Keratinocyte (primary cell): Measurements from ENCODE around the gene POLA1. TPM values are rescaled to one million over a fixed set of nuclear protein-coding genes. Genes with fewer than 3 reads are reported as not detected.

Experiments used
- DNase-seq: peaks from one replicate; pipeline ENCODE4 v3.0.0-alpha.2; 2011; ENCODE audit warnings: low read depth, missing footprints, low spot score
- FAIRE-seq: peaks from 2 replicates; lab custom pipeline; 2011; peaks lifted over from hg19 to GRCh38; lab: Jason Lieb, UNC
- H2AFZ ChIP-seq: 2 replicates; pipeline ENCODE4 v1.6.0; 2012; ENCODE audit warnings: low read length, control low read depth, inconsistent platforms; ENCODE audit not compliant: control insufficient read depth
- H3K27ac ChIP-seq: 2 replicates; pipeline ENCODE4 v1.5.1; 2011; ENCODE audit warnings: low read length; ENCODE audit not compliant: control insufficient read depth, insufficient read depth
- H3K27me3 ChIP-seq: 3 replicates; pipeline ENCODE4 v1.6.0; 2011; ENCODE audit warnings: low read length; ENCODE audit not compliant: control insufficient read depth, insufficient read depth; ENCODE audit errors: extremely low read depth
- H3K36me3 ChIP-seq, 2 experiments: 2 replicates in 1 of 2; 3 replicates in 1 of 2; pipeline ENCODE4 v1.5.1; 2011; ENCODE audit warnings: low read length in 2 of 2, mild to moderate bottlenecking in 1 of 2; ENCODE audit not compliant: control insufficient read depth in 2 of 2, insufficient read depth in 2 of 2; ENCODE audit errors: extremely low read depth in 1 of 2
- H3K4me1 ChIP-seq: 3 replicates; pipeline ENCODE4 v1.5.1; 2011; ENCODE audit warnings: low read length; ENCODE audit not compliant: control insufficient read depth, insufficient read depth; ENCODE audit errors: extremely low read depth
- H3K4me2 ChIP-seq: 3 replicates; pipeline ENCODE4 v1.6.0; 2011; ENCODE audit warnings: low read depth, low read length; ENCODE audit not compliant: control insufficient read depth, insufficient read depth; ENCODE audit errors: extremely low read depth
- H3K4me3 ChIP-seq, 3 experiments: fragments of 200-600 bp in 1 of 3; sonication (generic) in 1 of 3; 2 replicates in 2 of 3; 3 replicates in 1 of 3; pipeline ENCODE4 v1.5.1; 2011 to 2016; ENCODE audit warnings: low read length in 3 of 3, mild to moderate bottlenecking in 3 of 3, control low read depth in 2 of 3, inconsistent platforms in 1 of 3, low read depth in 1 of 3, mixed read lengths in 1 of 3, mixed run types in 1 of 3, moderate library complexity in 1 of 3; ENCODE audit not compliant: control insufficient read depth in 2 of 3, insufficient read depth in 2 of 3; ENCODE audit errors: extremely low read depth in 1 of 3
- H3K79me2 ChIP-seq: 2 replicates; pipeline ENCODE4 v1.6.0; 2012; ENCODE audit warnings: low read length; ENCODE audit not compliant: control insufficient read depth, insufficient read depth
- H3K9ac ChIP-seq: 3 replicates; pipeline ENCODE4 v1.6.0; 2011; ENCODE audit warnings: low read length; ENCODE audit not compliant: control insufficient read depth, insufficient read depth; ENCODE audit errors: extremely low read depth
- H3K9me1 ChIP-seq: 3 replicates; pipeline ENCODE4 v1.6.0; 2011; ENCODE audit warnings: low read length; ENCODE audit not compliant: control insufficient read depth, insufficient read depth; ENCODE audit errors: extremely low read depth
- H3K9me3 ChIP-seq: 2 replicates; pipeline ENCODE4 v1.5.1; 2012; ENCODE audit warnings: low read depth, low read length; ENCODE audit not compliant: control insufficient read depth
- H4K20me1 ChIP-seq: 3 replicates; pipeline ENCODE4 v1.6.0; 2011; ENCODE audit warnings: low read length; ENCODE audit not compliant: control insufficient read depth, insufficient read depth; ENCODE audit errors: extremely low read depth
- CTCF ChIP-seq, 3 experiments: IDR thresholded peaks in 1 of 3; conservative IDR thresholded peaks in 1 of 3; optimal IDR thresholded peaks in 1 of 3; 2 replicates in 2 of 3; 3 replicates in 1 of 3; pipeline versions ENCODE3 to v1.5.1; 2011; ENCODE audit warnings: low read length in 3 of 3, mild to moderate bottlenecking in 3 of 3, moderate library complexity in 2 of 3, control low read depth in 1 of 3, inconsistent platforms in 1 of 3; ENCODE audit not compliant: insufficient read depth in 2 of 3; ENCODE audit errors: extremely low read depth in 1 of 3
- EZH2 ChIP-seq: IDR thresholded peaks from one replicate; pipeline ENCODE4 v1.6.1; 2012; ENCODE audit warnings: inconsistent platforms, mild to moderate bottlenecking, low read length, moderate library complexity
- dilution Hi-C: fragments of 300-500 bp; cut with MboI; formaldehyde crosslinking; loops from one replicate; pipeline ENCODE4 v1.7.0; 2020; ENCODE audit warnings: low sequenced_read_pairs; ENCODE audit not compliant: extremely low pct_ligation_motif_present
- polyA plus RNA-seq, 5 experiments: library from polyadenylated mRNA; depleted of rRNA in 3 of 5; stranded (reverse) in 3 of 5; stranded (forward) in 1 of 5; unstranded in 1 of 5; fragments of >200 nt; gene quantifications; 1 replicate in 1 of 5; 2 replicates in 3 of 5; 3 replicates in 1 of 5; pipeline versions ENCODE4 v1.2.1 to v1.2.3, GENCODE V29; 2011 to 2012; ENCODE audit warnings: missing spikeins in 2 of 5, low read depth in 1 of 5, low replicate concordance in 1 of 5
- small RNA-seq, 3 experiments: library from RNA; depleted of rRNA; stranded (forward); fragments of <200 nt; gene quantifications; one replicate each; pipeline ENCODE3, GENCODE V24; 2012; ENCODE audit warnings: low read depth in 3 of 3, low replicate concordance in 1 of 3; ENCODE audit not compliant: insufficient read length in 3 of 3

The POLA1 gene
- polyA plus RNA-seq, 1 donor (not counting 4 experiments of a cell fraction or from before 2014, with no cell fraction given): 3.9 TPM

GRCh38 chrX:25043192-25043591, 349.5 kb downstream of the POLA1 start:
- Histone ChIP-seq H2AFZ (no peak overlapping the region), H4K20me1 (no peaks in the 10 kb centered on the region), H3K79me2 (no peaks in the 10 kb centered on the region), H3K9me3 (no peaks in the 10 kb centered on the region), H3K9me1 (no peaks in the 10 kb centered on the region), H3K9ac (no peak overlapping the region), H3K27ac (no peak overlapping the region), H3K36me3 (no peaks in the 10 kb centered on the region), H3K27me3 (no peaks in the 10 kb centered on the region), H3K4me1 (no peaks in the 10 kb centered on the region), H3K4me3 (no peak overlapping the region), H3K4me2 (no peak overlapping the region)
- dilution Hi-C loops: no loop called here
- FAIRE-seq: no peak
- no peak for DNase-seq
- TF ChIP-seq EZH2 (no peak), CTCF (optimal IDR thresholded peaks at IDR 0.05 in 1 of 3, IDR thresholded peaks at IDR 0.05 in 1 of 3, conservative IDR thresholded peaks at IDR 0.05 in 1 of 3; ENCODE audit: extremely low read depth in 1 of 3, insufficient read depth in 2 of 3, low read length in 3 of 3) (no peak)

Small RNAs within 50 kb of the gene (small RNA-seq; reads per million reads assigned to genes)
- 0.33 to 2.5 (median 0.80) reads per million in 3 experiments for gene SCARNA23

Other genes with a start within 250 kb of the POLA1 start
- 5.0 to 8.0 TPM (median 6.8 TPM) in 3 replicates for gene PDK3, start 228.6 kb upstream of the POLA1 start, polyA plus RNA-seq
- 2.9 to 5.0 TPM (median 3.7 TPM) in 3 replicates for gene PCYT1B, start 46.6 kb upstream of the POLA1 start, polyA plus RNA-seq